CD14-positive monocyte (primary cell): Measurements from ENCODE around the gene SLC45A3. TPM values are rescaled to one million over a fixed set of nuclear protein-coding genes. Genes with fewer than 3 reads are reported as not detected.
A peak's percentile ranks its signal among the peaks of the same experiment; 100 is the strongest.

Experiments
- DNase-seq, 3 donors: peaks; one replicate each; pipeline ENCODE4 v3.0.0-alpha.2; 2011 to 2022
- H2AFZ ChIP-seq: 2 replicates; pipeline ENCODE4 v1.6.0; 2012; ENCODE audit warnings: mild to moderate bottlenecking, low read depth, low read length, inconsistent platforms; ENCODE audit not compliant: insufficient read depth, poor library complexity, severe bottlenecking
- H3K27ac ChIP-seq, 2 donors: 1 replicate in 1 of 2; 2 replicates in 1 of 2; pipeline ENCODE4 v1.5.1; 2012 to 2013; ENCODE audit warnings: low read length in 2 of 2, control low read depth in 1 of 2, inconsistent platforms in 1 of 2, low read depth in 1 of 2, mild to moderate bottlenecking in 1 of 2
- H3K27me3 ChIP-seq, 2 donors: one replicate each; pipeline versions ENCODE4 v1.6.0 to v1.6.1; 2011 to 2013; ENCODE audit warnings: low read length in 2 of 2; ENCODE audit not compliant: control insufficient read depth in 2 of 2, insufficient read depth in 2 of 2
- H3K36me3 ChIP-seq, 2 donors: replicated peaks in 1 of 2; 1 replicate in 1 of 2; 2 replicates in 1 of 2; pipeline versions ENCODE4 v1.5.1 to v1.6.1; 2012 to 2013; ENCODE audit warnings: low read length in 2 of 2, control low read depth in 1 of 2, inconsistent platforms in 1 of 2, mild to moderate bottlenecking in 1 of 2; ENCODE audit not compliant: insufficient read depth in 2 of 2, control insufficient read depth in 1 of 2
- H3K4me1 ChIP-seq, 2 donors: 1 replicate in 1 of 2; 2 replicates in 1 of 2; pipeline versions ENCODE4 v1.5.1 to v1.6.1; 2012 to 2013; ENCODE audit warnings: low read length in 2 of 2, control low read depth in 1 of 2, inconsistent platforms in 1 of 2, mild to moderate bottlenecking in 1 of 2, moderate library complexity in 1 of 2; ENCODE audit not compliant: insufficient read depth in 2 of 2, control insufficient read depth in 1 of 2
- H3K4me2 ChIP-seq: replicated peaks from 2 replicates; pipeline ENCODE3; 2012; ENCODE audit warnings: low read length, moderate library complexity, mild to moderate bottlenecking; ENCODE audit not compliant: poor library complexity, severe bottlenecking; ENCODE audit errors: extremely low read depth
- H3K4me3 ChIP-seq, 3 experiments: fragments of 200-600 bp in 1 of 3; sonication (generic) in 1 of 3; replicated peaks in 1 of 3; 1 replicate in 2 of 3; 2 replicates in 1 of 3; pipeline ENCODE4 v1.5.1; 2011 to 2013; ENCODE audit warnings: low read length in 3 of 3, mild to moderate bottlenecking in 3 of 3, control low read depth in 2 of 3, low read depth in 2 of 3, inconsistent platforms in 1 of 3, moderate library complexity in 1 of 3
- H3K79me2 ChIP-seq: 2 replicates; pipeline ENCODE4 v1.6.0; 2012; ENCODE audit warnings: mild to moderate bottlenecking, control low read depth, inconsistent platforms, low read length, moderate library complexity; ENCODE audit not compliant: insufficient read depth
- H3K9ac ChIP-seq: 2 replicates; pipeline ENCODE4 v1.6.0; 2017; ENCODE audit warnings: low read length, mild to moderate bottlenecking; ENCODE audit not compliant: insufficient read depth, poor library complexity, severe bottlenecking
- H3K9me3 ChIP-seq, 2 donors: replicated peaks in 1 of 2; 1 replicate in 1 of 2; 2 replicates in 1 of 2; pipeline versions ENCODE4 v1.5.1 to v1.6.1; 2012 to 2013; ENCODE audit warnings: low read length in 2 of 2, control low read depth in 1 of 2; ENCODE audit not compliant: control insufficient read depth in 1 of 2, insufficient read depth in 1 of 2
- H4K20me1 ChIP-seq: 2 replicates; pipeline ENCODE4 v1.6.0; 2012; ENCODE audit warnings: mild to moderate bottlenecking, low read length, control low read depth, moderate library complexity; ENCODE audit not compliant: insufficient read depth
- H3K27ac Mint-ChIP-seq, 7 donors: one replicate each; pipeline ENCODE4 v1.8.0; 2020; ENCODE audit warnings: mild to moderate bottlenecking in 7 of 7, mixed read lengths in 7 of 7, moderate library complexity in 6 of 7, inconsistent platforms in 2 of 7
- H3K27me3 Mint-ChIP-seq, 3 donors: one replicate each; pipeline ENCODE4 v1.8.0; 2021 to 2022; ENCODE audit warnings: low read depth in 3 of 3, mild to moderate bottlenecking in 3 of 3, mixed read lengths in 3 of 3, moderate library complexity in 3 of 3, inconsistent platforms in 1 of 3
- H3K36me3 Mint-ChIP-seq, 2 donors: one replicate each; pipeline ENCODE4 v1.8.0; 2020; ENCODE audit warnings: mixed read lengths in 2 of 2, inconsistent platforms in 1 of 2, mild to moderate bottlenecking in 1 of 2
- H3K4me1 Mint-ChIP-seq: one replicate; pipeline ENCODE4 v1.8.0; 2020; ENCODE audit warnings: mild to moderate bottlenecking, mixed read lengths
- H3K4me3 Mint-ChIP-seq, 2 donors: one replicate each; pipeline ENCODE4 v1.8.0; 2020; ENCODE audit warnings: mild to moderate bottlenecking in 2 of 2, mixed read lengths in 2 of 2, moderate library complexity in 1 of 2
- H3K9me3 Mint-ChIP-seq, 7 donors: one replicate each; pipeline ENCODE4 v1.8.0; 2020 to 2022; ENCODE audit warnings: mixed read lengths in 7 of 7, mild to moderate bottlenecking in 6 of 7, moderate library complexity in 6 of 7, inconsistent platforms in 2 of 7
- WGBS: methylation state at CpG from one replicate; pipeline ENCODE4 v1.1.5; 2013; ENCODE audit warnings: missing lambda C conversion rate; ENCODE audit not compliant: insufficient coverage; 5-methylcytosine and 5-hydroxymethylcytosine counted together
- intact Hi-C, 2 donors: fragments of 100-400 bp; cut with micrococcal nuclease; formaldehyde crosslinking; loops; one replicate each; pipeline versions ENCODE4 v1.15.0 to v1.15.1; 2023
- polyA plus RNA-seq, 3 donors: library from polyadenylated mRNA; depleted of rRNA in 1 of 3; unstranded in 2 of 3; stranded (reverse) in 1 of 3; fragments of 300-500 nt in 2 of 3; fragments of >200 nt in 1 of 3; fragmentation: Illumina TruSeq in 2 of 3; gene quantifications; 1 replicate in 2 of 3; 2 replicates in 1 of 3; pipeline ENCODE4 v1.2.3, GENCODE V29; 2012 to 2021
- TF ChIP-seq, protein P1 (sequence below): fragments of 200-600 bp; IDR thresholded peaks from one replicate; pipeline ENCODE4 v1.8.0; 2022; ENCODE audit warnings: antibody characterized with exemption, mild to moderate bottlenecking

The SLC45A3 gene
- polyA plus RNA-seq, 3 donors: 0.11 to 0.61 TPM; not detected in 1

DNA sequence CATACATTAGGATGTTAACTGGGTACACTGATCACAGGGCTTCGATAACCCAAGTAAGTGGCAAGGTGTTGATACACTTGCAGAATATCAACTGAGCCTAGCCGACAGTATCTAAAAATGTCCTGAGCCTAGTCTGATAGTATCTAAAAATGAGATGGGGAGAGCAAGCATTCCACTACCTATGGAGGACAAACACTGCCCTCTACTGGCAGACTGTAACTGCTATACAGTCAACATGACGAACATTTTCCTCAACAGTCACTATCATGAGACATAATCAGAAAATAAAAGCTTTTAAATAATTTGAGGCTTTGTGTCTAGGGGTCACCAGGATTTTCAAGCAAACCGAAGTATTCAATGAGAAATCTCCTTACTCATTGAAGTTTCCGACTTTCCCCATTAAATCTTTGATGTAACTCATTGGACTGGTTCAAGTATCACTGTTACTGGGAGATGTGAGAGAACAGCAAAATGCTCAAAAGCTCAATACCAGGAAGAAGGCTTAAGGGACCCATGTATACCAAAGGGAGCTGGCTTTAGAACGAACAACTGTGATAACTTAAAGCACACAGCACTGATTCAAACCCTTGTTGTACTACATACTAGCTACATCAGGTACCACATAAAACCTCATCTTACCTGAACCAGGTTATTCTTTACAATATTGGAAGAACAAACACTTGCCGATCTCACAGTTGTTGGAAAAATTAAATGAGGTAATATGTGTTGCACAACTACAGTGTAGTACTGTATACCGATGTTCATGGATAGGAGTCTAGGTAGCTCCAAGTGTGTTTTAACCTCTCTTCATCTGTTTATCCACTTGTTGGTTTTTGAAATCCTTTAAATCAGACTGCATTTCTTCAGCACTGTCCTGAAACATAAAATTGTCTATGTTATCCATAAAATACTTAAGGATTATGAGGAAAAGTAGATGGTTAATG is 31.1 kb upstream of the SLC45A3 start:
- Histone ChIP-seq H3K4me1 (peaks cover 8 to 14% of the 10 kb centered on the region in 2 donors), H3K9me3 (no peaks in the 10 kb centered on the region), H3K79me2 (no peaks in the 10 kb centered on the region), H4K20me1 (no peaks in the 10 kb centered on the region), H3K27me3 (no peaks in the 10 kb centered on the region), H3K4me2 (no peak overlapping the region), H2AFZ (no peak overlapping the region), H3K27ac (no peak overlapping the region), H3K4me3 (no peak overlapping the region), H3K9ac (no peak overlapping the region), H3K36me3 (peaks cover 4 to 32% of the 10 kb centered on the region in 2 donors)
- no peaks in the 10 kb centered on the region for H3K9me3 Mint-ChIP-seq
- 60% methylated on average over 1 of the region's 8 CpGs for WGBS
- peaks cover 0 to 1% (median 0%) of the 10 kb centered on the region in 3 donors for H3K27me3 Mint-ChIP-seq
- H3K27ac Mint-ChIP-seq: no peak overlapping the region
- intact Hi-C loops: loop anchor here (1.0 to 10.0 kb wide), 3 partner anchors 52 to 177 kb away; no protein-coding TSS in a partner anchor
- no peak overlapping the region for H3K4me3 Mint-ChIP-seq
- TF ChIP-seq, protein P1, sequence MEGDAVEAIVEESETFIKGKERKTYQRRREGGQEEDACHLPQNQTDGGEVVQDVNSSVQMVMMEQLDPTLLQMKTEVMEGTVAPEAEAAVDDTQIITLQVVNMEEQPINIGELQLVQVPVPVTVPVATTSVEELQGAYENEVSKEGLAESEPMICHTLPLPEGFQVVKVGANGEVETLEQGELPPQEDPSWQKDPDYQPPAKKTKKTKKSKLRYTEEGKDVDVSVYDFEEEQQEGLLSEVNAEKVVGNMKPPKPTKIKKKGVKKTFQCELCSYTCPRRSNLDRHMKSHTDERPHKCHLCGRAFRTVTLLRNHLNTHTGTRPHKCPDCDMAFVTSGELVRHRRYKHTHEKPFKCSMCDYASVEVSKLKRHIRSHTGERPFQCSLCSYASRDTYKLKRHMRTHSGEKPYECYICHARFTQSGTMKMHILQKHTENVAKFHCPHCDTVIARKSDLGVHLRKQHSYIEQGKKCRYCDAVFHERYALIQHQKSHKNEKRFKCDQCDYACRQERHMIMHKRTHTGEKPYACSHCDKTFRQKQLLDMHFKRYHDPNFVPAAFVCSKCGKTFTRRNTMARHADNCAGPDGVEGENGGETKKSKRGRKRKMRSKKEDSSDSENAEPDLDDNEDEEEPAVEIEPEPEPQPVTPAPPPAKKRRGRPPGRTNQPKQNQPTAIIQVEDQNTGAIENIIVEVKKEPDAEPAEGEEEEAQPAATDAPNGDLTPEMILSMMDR: peak; percentile 91
- peaks cover 13 to 31% of the 10 kb centered on the region in 2 donors for H3K36me3 Mint-ChIP-seq
- H3K4me1 Mint-ChIP-seq: peaks cover 34% of the 10 kb centered on the region
- DNase-seq: peak; percentile 68 to 83 (median 78)

DNA sequence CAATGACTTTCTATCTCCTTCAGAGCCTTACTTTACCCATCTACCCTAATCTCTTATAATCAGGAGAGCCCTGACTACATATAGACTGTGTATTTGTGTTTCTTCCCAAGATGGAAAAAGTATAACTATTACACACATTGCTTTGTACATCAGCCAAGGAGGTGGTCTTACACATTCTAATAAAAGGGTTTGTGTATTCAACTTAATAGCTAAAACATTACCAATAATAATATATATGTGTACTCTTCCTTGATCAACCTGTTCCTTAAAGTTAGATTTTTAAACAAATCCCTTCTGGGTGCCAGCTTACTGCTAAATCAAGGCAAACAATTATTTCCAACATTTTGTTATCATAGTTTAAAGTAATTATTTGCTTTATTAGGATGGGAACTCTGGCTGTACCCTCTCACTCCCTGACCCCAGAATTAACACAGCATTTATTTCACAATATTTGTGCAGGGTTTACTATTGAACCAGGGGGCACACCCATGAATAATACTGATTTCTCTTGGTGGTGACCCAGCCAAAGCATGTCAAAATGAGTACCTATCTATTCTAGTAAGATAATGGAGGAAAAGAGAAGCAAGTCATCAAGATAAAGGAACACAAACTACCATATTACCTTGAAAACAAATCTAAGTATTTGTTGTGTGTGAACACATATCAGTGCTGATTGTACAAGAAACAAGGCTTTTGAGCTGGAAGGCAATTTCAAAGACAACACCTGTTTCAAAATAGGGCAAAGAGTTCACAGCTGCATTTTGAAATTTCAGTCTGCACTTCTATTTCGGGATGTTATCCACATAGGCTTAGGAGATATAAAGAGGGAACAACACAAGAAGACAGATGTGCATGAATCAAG is 30.1 kb upstream of the SLC45A3 start:
- TF ChIP-seq, protein P1: no peak
- Histone ChIP-seq H3K4me3 (no peak overlapping the region), H3K4me1 (peaks cover 9 to 13% of the 10 kb centered on the region in 2 donors), H3K79me2 (no peaks in the 10 kb centered on the region), H3K27ac (no peak overlapping the region), H3K4me2 (no peak overlapping the region), H2AFZ (no peak overlapping the region), H3K9me3 (no peaks in the 10 kb centered on the region), H3K27me3 (no peaks in the 10 kb centered on the region), H4K20me1 (no peaks in the 10 kb centered on the region), H3K9ac (no peak overlapping the region), H3K36me3 (peaks cover 3 to 23% of the 10 kb centered on the region in 2 donors)
- peaks cover 0 to 1% (median 0%) of the 10 kb centered on the region in 3 donors for H3K27me3 Mint-ChIP-seq
- no peak overlapping the region for H3K4me3 Mint-ChIP-seq
- H3K4me1 Mint-ChIP-seq: peaks cover 33% of the 10 kb centered on the region
- no CpG with 5 or more reads among the region's 1 CpG for WGBS
- intact Hi-C loops: loop anchor here (1.0 to 10.0 kb wide), 3 partner anchors 51 to 176 kb away; no protein-coding TSS in a partner anchor
- DNase-seq: no peak
- peaks cover 10 to 22% of the 10 kb centered on the region in 2 donors for H3K36me3 Mint-ChIP-seq
- peak overlapping the region in 1 of 7 donors; percentile 2 for H3K27ac Mint-ChIP-seq
- H3K9me3 Mint-ChIP-seq: no peaks in the 10 kb centered on the region
